ENCODE data around the gene MTMR11.

The MTMR11 gene

DNA sequence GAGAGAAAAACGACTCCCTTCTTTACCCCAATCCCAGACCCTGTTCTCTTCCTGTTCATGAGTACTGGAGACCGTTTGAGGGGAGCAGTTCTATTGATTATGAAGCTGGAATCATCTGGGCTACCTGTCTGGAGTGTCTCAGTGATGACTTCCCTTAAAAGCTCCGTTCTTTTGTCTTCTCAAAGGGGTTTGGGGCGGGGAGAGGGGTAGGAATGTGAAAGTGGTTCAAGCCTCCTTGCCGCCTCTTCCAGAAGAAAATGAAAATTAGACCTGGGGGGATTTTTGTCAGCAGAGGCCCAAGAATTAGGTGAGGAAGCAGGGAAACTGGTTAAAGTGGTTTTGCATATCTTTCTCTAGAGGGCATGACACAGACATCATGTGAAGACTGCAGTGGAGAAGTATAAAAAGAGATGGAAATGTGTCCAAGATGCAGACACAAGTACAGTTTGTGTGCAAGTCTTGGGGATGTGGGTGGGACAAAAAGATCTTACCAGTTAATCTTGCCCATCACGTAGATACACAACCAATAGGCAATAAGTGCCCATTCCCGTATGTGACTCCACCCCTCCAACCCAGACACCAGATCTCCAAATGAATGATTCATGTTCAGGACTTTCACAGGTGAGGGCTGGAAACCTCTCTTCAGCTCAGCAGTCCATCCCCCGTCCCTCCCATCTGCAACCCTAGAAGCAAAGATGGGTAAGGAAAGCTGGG lies 470 bp upstream of the MTMR11 start:
- DNase-seq, result no peak

DNA sequence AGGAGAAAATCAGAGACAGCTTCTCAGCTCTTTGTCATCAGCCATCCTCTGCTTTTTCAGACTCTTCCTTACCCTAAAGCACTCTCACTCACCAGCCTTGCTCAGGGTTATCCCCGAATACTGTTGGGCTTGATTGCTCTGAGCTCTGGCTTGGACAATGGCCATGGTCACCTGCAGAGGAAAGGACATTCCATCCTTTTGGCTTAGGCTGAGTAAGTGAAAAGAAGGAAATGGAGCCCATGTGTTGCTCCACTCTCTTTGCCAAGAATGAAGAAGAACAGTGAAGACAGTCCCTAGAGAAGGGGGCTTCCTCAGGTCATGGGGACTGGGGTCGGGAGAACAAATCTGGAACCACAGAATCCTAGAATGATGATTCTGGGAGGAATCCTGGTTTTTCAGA lies 2.3 kb downstream of the MTMR11 start:
- no peak for DNase-seq

DNA sequence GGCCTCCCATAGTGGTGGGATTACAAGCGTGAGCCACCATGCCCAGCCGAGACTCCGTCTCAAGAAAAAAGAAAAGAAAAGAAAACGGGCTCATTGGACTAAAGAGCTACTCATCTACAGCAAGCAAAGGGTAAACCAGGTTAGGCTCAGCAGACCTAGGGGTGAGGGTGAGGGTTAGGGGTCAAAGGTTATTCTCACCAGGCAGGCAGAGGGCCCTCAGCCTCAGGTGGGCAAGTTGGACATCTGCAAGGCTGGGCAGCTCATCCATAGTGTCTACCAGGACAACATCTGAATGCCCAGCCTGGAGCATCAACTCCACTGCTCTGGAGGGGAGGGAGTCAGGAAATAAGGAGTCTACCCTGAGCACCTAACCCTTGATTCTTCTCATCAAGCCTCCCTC lies 3.5 kb downstream of the MTMR11 start:
- DNase-seq, result no peak

DNA sequence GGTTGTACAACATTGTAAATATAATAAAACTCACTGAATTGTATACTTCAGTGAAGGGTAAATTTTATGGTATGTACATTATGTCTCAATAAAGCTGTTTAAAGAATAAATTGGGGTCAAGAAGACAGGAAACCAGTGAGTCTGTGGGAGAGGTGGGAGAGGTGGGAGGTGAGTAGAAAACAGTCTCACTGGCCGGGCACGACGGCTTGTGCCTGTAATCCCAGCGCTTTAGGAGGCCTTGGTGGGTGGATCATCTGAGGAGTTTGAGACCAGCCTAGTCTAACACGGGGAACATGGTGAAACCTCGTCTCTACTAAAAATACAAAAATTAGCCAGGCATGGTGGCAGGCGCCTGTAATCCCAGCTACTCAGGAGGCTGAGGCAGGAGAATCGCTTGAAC lies 4.2 kb downstream of the MTMR11 start:
- DNase-seq, result no peak

DNA sequence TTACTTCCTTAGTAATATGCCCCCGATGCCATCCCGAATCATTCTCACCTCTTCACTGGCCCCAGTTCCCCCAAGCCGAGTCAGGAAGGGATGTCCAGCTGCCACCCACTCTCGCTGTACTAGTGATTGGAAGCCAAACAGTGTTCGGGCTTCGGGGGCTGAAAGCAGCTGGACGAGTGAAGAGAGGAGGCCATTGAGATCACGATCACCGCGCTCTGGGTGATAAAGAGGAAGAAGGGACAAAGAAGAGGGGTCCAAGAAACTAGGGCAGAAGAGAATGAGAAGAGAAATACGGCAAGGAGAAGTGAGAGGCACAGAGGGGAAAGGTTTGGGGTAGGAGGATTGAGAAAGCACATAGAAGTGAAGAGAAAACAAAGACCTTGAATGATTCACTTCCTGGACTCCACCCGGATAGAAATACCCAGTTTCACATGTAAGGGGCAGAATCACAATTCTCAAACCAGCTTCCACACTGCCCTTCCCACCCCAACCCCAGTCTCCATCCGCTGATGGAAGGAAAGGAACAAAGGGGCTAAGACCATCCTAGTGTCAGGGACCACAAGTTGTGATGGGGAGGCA lies 5.4 kb downstream of the MTMR11 start:
- peak in 1 of 5 donors; percentile 23 for DNase-seq

DNA sequence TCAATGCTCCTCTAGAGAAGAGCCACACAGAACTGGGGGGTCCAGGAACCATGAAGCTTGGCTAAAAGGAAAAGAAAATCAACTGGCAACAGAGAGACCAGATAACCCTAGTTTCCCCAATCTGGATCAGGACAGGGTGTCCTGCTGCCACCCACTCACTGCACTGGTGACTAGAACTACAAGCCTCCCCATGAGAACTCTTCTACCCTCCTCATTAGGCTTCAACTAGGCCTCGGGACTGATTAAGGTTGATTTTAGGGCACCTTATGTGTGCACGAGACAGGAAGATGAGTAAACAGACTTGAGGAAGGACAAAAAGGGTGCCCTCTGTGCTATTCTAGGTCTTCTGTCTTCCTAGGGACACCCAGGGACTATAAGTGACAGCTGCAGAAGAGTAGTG lies 6.8 kb downstream of the MTMR11 start:
- no peak for DNase-seq

DNA sequence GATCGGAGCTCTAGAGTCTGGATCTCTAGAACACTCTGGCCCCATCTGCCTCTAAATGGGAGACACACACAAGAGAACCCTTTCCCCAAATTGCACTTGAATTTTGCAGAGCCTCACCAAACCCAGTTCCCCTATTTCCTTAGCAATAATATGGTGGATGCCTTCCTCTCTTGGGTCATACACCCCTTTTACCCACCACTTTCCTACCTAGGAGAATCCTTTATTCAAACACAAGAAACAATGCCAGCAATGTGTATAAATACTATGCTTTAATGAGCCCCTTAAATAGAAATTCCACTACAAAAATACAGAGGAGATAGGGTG lies 8.3 kb downstream of the MTMR11 start:
- DNase-seq, result no peak

DNA sequence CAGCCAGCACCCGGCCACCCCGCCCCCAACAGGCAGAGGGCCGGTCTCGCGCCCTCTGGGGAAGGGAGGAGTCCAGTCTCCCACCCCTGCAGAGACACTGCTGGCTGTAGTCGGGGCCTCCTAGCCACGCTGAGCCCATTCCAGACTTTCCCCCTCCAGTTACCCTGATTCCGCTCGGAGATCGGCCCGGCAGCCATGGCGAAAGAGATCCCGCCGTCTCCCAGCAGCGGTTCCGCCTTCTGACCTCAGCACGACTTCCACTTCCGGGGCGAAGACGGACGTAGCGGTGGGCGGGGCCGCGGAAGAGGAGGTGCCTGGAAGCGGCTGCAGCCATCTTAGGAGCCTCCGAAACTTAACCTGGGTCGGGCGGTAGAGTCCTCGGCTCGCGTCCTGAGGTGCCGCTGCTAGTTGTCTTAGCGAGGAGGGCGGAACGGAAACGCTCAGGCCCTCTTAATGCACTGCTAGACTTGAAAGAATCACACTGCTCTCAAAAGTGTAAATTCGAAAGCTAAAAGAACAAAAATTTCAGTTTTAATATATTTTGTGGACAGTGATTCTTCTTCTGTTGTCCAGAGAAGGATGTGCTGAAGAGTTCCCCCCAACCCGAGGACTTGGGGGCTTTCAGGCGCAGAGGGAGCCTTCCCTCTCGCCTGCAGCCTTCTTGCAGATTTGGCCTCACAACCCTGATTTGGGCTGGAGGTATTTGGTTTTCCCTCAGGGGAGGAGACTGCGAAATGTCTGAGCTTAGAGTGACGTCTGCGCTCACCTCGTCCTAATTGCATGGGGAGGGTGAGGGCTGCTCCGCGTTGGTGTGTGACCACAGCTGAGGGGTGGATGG lies 8.9 kb downstream of the MTMR11 start, which contains the start of gene SF3B4:
SF3B4 (minus strand) TSS at position 241 of the 838 bp plus-strand sequence; CDS start at position 197, 44 bp downstream.
- DNase-seq, result peak; percentile 89 to 97 (median 93)

DNA sequence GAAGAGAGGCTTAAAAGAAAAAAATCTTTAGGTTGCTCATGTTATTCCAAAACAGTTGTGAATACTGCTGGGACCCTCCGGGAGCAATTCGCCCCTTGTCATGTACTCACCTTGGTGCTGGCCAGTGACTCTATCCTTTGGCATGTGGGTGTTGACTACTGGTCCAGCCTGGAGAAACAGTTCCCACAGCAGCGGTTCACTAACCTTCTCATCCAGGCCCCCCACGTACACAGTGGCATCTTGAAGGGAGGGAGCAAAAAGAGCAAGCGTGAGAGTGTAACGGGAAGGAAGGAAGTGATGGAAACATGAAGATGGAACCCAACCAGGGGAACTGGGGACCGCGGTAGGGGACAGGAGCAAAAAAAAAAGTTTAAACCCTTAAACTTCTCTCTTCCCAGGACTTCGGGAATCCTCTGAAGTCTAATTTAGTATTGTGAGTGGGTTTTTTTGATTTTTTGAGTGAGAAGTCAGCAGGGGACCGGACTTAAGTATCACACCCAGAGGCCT lies 9.6 kb downstream of the MTMR11 start:
- no peak for DNase-seq

DNA sequence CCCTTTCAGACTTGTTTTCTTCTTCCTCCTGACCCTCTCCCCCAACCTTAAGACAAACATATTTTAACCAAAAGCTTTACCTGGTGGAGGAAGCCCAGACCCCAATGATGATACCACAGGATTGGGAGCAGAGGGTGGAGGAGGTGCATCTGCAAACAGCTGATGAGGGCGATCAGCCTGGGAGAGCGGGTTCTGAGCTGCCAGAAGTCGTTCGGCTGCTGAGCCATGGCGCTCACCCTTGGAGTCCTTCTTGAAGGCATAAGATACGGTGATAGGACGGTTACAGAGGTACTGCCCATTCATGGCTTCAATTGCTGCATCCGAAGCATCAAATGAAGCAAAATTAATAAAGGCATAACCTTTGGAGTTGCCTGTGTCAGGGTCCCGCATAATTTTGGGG lies 10.4 kb downstream of the MTMR11 start:
- DNase-seq, result no peak

DNA sequence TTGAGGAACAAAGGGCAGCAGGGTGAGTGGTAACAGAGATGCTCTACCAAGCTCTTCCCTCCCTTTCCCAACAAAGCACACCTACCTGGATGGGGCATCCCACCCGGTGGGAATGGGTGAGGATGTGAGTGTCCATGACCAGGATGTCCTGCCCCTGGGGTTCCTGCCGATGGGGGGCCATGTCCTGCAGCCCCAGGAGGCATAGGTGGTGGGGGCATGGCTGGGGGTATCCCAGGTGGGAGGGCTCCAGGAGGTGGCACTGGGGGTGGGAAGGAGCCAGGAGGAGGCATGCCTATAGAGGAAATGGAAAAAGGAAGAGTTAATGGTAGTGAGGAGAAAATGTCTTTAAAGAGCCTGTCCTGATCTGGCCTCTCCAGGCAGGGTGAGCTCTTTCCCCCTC lies 10.9 kb downstream of the MTMR11 start:
- no peak for DNase-seq

DNA sequence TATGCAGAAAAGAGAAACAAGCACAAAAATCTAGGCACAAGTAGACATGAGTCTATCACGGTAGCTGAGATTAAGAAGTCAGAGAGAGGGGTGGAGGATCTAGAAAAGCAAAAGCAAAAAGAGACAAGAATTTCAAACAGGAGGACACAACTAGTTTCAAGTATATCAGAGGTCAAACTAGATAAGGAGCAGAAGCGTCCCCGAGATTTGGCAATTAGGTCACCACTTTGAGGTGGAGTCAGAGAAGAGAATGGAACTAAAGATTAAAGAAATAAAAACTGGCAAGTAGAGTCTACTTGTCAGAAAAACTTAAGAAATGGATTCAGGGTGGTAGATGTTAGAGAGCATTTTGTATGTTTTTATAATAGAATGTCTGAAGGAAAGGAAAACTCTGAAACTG lies 11.3 kb downstream of the MTMR11 start:
- no peak for DNase-seq

DNA sequence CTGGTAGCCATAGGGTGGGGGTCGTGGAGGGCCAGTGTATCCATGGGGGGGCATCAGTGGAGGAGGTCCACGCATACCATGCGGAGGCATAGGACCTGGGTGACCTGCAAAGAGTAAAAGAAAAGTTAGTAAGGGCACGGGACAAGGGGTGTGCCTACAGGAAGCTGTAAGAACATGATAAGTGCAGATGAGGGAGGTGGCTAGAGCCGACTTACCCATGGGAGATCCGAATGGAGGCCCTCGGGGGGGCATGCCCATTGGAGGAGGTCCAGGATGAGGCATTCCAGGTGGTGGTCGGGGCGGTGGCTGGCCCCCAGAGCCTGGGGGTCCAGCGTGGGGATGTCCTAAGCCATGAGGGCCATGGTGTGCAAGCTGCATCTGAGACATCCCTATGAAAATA lies 13.1 kb downstream of the MTMR11 start:
- no peak for DNase-seq

DNA sequence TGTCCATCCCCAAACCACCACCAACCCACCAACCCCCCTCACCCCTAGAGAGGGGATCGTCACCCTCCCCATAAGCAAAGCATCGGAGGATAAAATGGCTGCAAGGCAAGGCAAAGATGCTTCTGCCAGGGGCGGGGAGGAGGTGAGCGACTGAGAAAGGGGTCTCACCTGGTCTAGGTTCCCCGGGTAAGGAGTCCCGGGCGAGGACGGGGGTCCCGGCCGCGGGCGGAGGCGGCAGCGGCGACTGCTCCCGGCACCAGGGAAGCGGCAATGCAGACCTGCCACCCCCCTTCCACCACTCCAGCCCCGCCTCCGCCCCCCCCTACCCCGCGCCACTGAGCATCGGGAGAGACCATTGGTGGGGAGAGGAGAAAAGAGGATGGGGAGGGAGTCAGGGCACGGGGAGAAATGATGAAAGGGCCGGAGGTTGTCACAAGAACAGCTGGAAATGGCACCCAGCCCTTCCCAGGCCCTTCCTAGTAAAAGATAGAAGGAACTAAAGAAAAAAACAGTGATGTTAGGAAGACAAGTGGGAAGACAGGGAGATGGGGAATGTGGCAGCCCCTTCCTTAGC lies 19.0 kb downstream of the MTMR11 start, which contains the start of gene SV2A:
SV2A (minus strand) TSS at position 274 of the 574 bp plus-strand sequence. CDS start 4,004 bp downstream, outside the sequence.
- peak; percentile 20 to 50 (median 32) for DNase-seq

DNA sequence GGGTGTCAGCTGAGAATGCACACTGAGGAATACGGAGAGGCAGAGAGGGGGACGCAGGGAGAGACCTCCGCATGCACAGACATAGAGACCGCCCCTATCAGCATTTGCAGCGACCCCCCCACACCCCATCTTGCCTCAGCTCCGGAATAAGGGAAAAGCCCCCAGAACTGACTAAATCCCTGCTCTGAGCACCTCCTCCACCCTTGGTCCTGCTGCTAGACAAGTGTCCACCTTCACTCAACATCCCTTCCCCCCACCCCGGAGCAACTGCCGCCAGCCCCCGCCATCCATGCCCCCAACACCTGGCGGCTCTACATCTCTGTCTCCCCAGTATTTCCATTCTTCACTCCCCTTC lies 19.8 kb downstream of the MTMR11 start:
- DNase-seq, result no peak

DNA sequence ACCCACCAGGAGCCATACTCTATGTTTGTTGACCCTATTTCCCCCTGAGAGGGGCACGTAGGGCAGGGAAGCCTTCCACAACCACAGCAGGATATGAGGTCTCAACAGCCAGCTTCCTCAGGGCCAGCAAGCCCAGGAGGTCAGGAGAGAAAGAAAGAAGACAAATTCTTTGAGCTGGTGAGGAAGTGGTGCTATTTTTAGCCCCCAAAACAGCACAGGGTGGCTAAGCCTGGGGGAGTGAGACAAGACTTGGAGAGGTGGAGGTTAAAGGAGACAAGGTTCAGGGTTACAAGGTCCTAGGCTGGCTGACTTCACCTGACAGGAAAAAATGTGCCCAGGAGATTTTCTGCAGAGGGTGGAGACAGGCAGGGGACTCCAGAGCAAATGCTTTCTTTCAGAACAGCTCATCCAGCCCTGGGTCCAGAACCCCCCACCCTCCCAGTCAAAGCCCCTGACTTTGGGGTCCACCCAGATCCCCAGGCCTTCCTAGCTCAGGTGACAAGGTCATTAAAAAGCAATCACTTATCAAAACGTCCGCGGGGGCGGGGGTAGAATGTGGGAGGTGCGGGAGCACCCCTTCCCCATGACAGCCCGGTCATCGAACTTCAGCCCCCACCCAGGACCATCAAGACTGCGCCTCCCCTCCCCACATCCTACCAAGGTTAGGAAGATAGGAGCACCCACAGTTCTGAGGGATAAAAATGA lies 20.3 kb downstream of the MTMR11 start:
- DNase-seq, result no peak

DNA sequence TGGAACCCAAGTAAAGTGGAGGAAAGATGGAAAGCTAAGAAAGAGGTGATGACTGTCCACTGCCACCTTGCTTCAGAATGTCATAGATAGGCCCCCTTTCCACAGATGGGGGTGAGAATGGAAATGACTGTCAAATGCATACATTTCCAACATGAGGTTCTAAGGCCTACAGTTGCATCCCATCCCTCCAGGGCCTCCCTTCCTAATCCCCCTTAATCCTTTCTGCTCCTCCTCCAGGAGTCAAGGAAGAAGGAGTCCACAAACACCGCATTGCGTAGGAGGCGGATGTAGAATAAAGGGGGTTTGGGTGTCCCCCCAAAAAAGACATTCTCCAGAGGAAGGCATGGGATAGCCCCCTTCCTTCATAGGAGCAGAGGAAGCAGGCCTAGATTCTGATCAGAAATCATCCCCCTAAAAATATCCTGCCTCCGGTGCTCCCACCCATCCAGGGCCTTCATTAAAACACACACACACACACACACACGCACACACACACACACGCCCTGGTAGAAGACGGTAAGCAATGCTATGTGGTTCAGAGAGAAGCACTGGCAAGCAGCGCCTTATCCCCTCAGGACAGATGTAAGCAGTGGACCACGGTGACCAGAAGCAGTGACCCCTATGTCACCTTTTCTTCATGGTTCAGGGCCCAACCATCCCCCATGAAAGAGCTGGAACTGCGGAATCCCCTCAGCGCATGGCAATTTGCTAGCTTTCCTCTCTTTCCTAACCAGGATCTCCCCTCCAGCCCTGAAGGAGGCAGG lies 21.1 kb downstream of the MTMR11 start:
- DNase-seq, result no peak

DNA sequence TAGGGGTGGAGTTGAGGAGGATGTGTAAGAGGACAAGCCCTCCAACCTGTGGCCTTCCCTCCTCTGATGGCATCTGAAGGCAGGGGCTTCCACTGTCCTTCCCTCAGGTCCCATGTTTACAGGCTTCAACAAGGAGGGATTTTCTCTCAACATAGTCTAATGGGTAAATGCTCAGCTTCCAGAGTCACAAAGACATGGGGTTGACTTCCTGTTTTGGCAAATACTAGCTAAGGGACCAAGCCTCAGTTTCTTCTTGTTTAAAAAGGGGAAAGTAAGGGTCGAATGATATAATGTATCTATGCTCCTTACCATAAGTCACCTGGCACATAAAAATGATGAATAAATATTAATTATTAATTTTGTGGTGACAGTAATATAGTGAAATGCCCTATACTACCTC lies 22.1 kb downstream of the MTMR11 start:
- DNase-seq, result no peak

DNA sequence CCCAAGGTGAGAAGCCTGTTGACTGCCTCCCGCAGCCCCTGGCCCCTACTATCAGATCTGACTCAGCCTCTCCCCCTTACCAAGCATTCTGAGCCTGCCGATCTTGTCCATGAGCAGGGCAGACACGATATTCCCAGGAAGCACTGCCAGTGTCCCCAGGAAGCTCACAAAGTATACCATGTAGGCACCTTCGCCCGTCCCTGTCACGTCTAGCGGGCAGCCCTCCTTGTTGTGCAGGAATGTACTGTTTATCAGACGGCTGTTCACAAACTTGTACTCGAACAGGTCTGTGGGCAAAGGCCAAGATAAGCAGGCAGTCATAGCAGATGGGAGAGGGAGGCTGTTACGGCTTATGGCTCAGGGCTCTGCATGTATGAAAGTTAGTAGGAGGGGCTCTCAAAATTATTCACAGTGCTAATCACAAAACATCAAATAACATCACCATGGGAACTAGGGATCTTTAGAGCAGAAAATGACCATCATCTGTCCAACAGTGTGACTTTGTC lies 30.1 kb downstream of the MTMR11 start:
- DNase-seq, result no peak

DNA sequence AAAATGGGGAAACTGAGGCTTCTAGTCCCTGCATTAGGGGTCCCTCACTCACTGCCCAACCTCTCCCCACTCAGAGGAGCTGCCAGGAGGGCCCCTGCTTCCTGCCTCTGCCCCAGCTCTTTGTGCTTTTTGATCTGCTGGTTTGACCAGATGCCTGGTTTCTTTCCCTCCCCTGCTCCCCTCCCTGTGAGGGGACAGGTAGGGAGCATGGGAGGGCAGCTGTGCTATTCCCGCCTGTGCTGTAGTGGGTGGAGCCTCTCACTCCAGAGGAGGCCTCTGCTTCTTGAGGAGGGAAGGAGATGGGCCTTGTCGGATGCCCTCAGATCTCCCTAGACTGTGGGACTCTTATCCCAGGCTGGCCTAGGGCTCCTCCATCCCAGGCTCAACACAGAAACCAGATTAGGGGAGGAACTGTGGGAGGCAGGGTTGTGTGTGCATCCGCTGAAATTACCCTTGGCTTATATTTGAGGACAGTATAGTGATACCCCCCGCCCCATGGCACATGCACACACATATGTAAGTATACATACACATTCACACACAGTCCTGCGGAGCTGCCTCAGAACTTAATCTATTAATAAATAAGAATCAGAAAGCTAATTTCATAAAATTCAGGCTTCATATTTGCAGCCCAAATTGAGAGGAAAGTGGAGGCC lies 32.7 kb downstream of the MTMR11 start:
- DNase-seq, result no peak
